NOMO-1 treated with dmso at 0.1 percent for 144 hours (cell line): ENCODE data around the gene LRMDA.

Experiments
- DNase-seq: peaks from one replicate; lab custom pipeline; 2025; ENCODE audit not compliant: unreplicated experiment; lab: John Stamatoyannopoulos, UW

LRMDA gene

GRCh38 chr10:76206797-76207352, 775.5 kb downstream of the LRMDA start:
- DNase-seq: no peak

DNA sequence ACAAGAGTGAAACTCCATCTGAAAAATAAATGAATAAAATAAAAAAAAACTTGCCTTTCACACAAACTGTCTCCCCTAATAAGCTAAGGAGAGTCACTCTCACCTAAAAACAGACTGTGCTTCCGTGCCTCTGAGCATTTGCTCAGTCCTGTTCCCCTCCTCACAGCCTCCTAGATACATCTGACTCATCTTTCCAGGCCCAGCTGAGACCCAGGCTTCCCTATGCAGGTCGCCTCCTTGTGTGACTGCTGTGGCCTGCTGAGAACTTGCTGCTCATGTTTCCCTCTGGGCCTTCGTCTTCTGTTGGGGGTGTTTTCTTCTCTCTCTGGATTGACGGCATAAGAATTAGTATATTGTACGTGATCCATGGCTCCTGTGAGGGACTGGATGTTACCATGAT, 777.7 kb downstream of the LRMDA start:
- no peak for DNase-seq

DNA sequence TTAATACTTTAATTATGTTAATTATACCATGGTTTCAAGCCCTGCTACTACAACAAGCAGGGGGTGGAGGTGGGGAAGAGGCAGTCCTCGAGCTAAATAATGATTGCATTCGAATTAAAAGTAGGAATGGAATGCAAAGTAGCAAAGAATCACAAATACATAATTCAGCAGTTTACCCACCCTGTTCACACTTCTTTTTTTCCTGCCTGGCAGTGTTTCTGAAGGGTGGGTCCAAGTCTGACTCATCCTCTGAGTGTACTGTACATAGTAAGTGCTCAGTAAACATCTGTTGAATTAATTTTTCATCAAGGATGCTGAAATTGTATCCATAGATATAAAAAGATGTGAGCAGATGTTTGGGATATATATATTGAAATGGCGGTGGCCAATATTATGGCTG, 778.8 kb downstream of the LRMDA start:
- DNase-seq: no peak

GRCh38 chr10:76211691-76212090, 780.3 kb downstream of the LRMDA start:
- no peak for DNase-seq

DNA sequence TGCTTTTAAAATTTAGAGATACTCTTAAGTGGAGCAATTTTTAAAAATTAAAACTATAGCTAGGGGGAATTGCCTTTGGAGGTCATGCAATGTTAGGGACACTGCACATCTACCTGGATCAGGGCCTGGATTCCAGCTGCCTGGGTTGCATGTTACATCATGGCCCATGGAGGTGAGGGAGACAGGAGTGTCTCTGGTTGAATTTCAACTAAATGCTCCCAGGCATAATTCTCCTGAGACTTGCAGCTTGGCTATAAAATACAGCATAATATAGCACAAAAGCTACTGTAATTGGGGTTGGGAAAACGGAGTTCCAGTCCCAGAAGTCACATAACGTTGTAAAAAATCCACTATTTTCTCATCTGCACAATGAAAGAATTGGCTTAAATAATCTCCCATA, 782.5 kb downstream of the LRMDA start:
- no peak for DNase-seq

- DNase-seq: no peak
Observed at GRCh38 chr10:76218035-76218434, 786.6 kb downstream of the LRMDA start.

DNA sequence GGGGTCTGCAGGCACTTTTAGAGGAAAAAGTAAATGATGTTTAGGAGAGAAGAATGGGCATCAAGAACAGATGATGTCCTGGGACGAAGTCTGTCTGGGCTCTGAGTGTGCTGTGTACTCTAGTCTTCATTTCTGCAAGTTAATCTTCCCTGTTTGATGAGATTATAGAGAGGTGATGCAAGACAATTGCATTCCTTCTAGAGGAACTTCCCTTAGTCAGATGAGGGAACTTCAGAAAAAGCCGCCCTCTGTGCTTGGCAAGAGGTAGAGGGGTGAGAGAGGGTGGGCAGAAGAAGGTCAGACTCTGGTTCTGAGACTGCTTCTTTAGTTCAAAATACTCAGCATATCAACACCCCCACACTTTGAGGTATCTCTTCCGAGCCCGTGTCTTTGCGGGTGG, 797.9 kb downstream of the LRMDA start:
- no peak for DNase-seq

GRCh38 chr10:76230921-76231285, 799.5 kb downstream of the LRMDA start:
- no peak for DNase-seq

GRCh38 chr10:76231286-76231934, 800.0 kb downstream of the LRMDA start:
- no peak for DNase-seq

- no peak for DNase-seq
Observed at GRCh38 chr10:76234499-76235226, 803.2 kb downstream of the LRMDA start.

- DNase-seq: no peak
Observed at GRCh38 chr10:76236356-76236755, 804.9 kb downstream of the LRMDA start.

GRCh38 chr10:76242956-76243355, 811.5 kb downstream of the LRMDA start:
- no peak for DNase-seq

DNA sequence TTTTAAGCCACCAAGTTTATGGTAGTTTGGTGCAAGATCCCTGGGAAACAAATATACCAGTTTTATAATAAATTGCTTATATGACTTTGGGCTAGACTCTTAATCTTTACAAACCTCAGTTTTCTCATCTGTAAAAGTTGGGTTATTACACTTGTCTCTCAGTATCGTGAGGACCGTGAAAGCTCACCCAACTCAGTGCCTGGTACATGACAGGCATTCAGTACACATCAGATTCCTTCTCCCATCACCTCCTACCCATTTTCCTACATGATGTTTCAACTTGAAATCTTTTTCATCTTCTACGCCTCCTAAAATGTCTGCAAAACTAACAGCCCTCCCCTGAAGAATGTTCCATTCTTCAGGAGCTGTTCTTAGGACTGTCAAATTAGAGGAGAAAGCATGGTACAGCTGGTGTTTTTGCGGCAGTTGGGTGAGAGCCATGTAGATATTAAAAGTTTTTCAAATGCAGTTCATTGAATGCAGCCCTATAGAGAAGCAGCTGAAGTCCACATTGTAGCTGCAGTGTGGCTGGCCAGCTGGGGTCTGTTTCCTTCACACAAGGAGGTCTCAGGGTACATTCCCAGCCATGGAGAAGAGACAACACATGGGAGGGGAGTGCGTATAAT, 812.8 kb downstream of the LRMDA start:
- DNase-seq: no peak

DNA sequence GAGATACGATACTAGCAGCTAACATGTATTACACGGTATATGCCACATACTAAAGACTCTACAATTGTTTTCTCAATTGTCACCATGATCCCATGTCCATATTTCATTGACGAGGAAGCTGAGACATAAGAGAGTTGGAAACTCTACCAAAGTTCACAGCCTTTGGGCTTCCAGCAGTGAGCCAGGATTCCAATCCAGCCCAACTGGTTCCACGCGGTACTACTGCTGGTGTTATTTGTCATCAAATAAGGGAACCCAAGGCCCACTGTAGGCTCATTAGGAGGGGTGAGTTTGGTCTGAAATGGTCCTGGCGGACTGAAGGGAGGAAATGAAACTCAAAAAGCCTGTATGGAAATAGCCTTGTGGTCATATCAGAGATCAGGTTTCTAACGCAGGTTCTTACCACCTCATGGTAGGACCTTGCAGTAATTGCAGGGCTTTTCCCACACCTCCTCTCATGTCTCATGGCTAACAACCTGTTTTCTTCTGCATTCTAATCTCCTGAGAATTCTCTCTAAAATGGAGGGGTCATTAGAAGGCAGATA, 814.6 kb downstream of the LRMDA start:
- peak; percentile 18 for DNase-seq

- DNase-seq: no peak
Observed at GRCh38 chr10:76248649-76249200, 817.3 kb downstream of the LRMDA start.

- no peak for DNase-seq
Observed at GRCh38 chr10:76251841-76252671, 820.6 kb downstream of the LRMDA start.

GRCh38 chr10:76252733-76253132, 821.3 kb downstream of the LRMDA start:
- no peak for DNase-seq

DNA sequence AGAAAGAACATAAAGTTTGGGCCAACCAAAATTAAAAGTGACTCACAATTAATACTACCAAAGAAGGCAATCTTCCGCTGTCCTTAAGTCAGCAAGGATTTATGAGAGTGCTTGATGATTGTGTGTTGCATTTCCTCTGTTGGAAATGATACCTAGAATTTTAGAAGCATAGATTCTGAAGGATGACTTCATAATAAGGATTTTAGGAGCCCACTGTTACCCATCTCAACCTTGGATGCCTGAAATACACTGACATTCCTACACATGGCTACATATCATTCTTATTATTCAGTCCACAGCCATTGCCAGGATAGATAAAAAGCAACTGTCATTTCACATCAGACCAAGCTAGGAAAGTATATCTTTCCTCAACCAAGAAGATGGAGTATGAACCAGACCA, 823.8 kb downstream of the LRMDA start:
- DNase-seq: no peak

- no peak for DNase-seq
Observed at GRCh38 chr10:76257816-76258215, 826.4 kb downstream of the LRMDA start.

- no peak for DNase-seq
Observed at GRCh38 chr10:76265441-76266113, 834.2 kb downstream of the LRMDA start.
